WTC11 (cell line): ENCODE data around the gene SLC25A22. TPM values are rescaled to one million over a fixed set of nuclear protein-coding genes. Genes with fewer than 3 reads are reported as not detected.

ENCODE experiments used
- ATAC-seq: fragments of 200-7000 bp; cut with Tn5 transposase; 2 replicates; pipeline ENCODE4 v1.10.0; 2021; ENCODE audit warnings: mild to moderate bottlenecking, moderate library complexity
- CTCF ChIA-PET: fragments of 300-600 bp; sonication (Branson Sonifier 250); formaldehyde crosslinking; loops from one replicate; lab custom pipeline; 2021; ENCODE audit warnings: antibody characterized with exemption; lab: Charles Lee
- POLR2A ChIA-PET: fragments of 350-600 bp; sonication (Branson Sonifier 250); formaldehyde crosslinking; loops from one replicate; lab custom pipeline; 2021; ENCODE audit warnings: antibody characterized with exemption; lab: Charles Lee
- DNase-seq: peaks from one replicate; pipeline ENCODE4 v3.0.0; 2021; ENCODE audit warnings: low spot score
- H3K27ac Mint-ChIP-seq: 2 replicates; pipeline ENCODE4 v1.8.0; 2021; ENCODE audit warnings: mixed read lengths
- H3K27me3 Mint-ChIP-seq: 2 replicates; pipeline ENCODE4 v1.8.0; 2021; ENCODE audit warnings: low read depth, mild to moderate bottlenecking, moderate library complexity, mixed read lengths
- H3K36me3 Mint-ChIP-seq: 2 replicates; pipeline ENCODE4 v1.8.0; 2021; ENCODE audit warnings: mixed read lengths
- H3K4me1 Mint-ChIP-seq: 2 replicates; pipeline ENCODE4 v1.8.0; 2022; ENCODE audit warnings: mixed read lengths
- H3K4me3 Mint-ChIP-seq: 2 replicates; pipeline ENCODE4 v1.8.0; 2021; ENCODE audit warnings: mild to moderate bottlenecking, moderate library complexity, mixed read lengths
- H3K9me3 Mint-ChIP-seq: 2 replicates; pipeline ENCODE4 v1.8.0; 2021; ENCODE audit warnings: mixed read lengths
- CBFB ChIP-seq: sonication (generic); formaldehyde crosslinking; IDR thresholded peaks from 2 replicates; pipeline ENCODE4 v1.8.1; 2022; ENCODE audit warnings: mild to moderate bottlenecking, low read depth, missing genetic modification reagents
- ESRRA ChIP-seq: sonication (generic); formaldehyde crosslinking; IDR thresholded peaks from 2 replicates; pipeline ENCODE4 v1.8.1; 2022; ENCODE audit warnings: mild to moderate bottlenecking, missing genetic modification reagents, borderline replicate concordance
- FOXK1 ChIP-seq: sonication (generic); formaldehyde crosslinking; IDR thresholded peaks from 2 replicates; pipeline ENCODE4 v1.8.0; 2022; ENCODE audit warnings: mild to moderate bottlenecking, moderate library complexity, missing genetic modification reagents
- FOXP1 ChIP-seq: sonication (generic); formaldehyde crosslinking; IDR thresholded peaks from 2 replicates; pipeline ENCODE4 v1.8.0; 2022; ENCODE audit warnings: missing genetic modification reagents, mild to moderate bottlenecking, moderate library complexity, borderline replicate concordance
- NR1H2 ChIP-seq: sonication (generic); formaldehyde crosslinking; IDR thresholded peaks from 2 replicates; pipeline ENCODE4 v1.9.0; 2021; ENCODE audit warnings: mild to moderate bottlenecking, moderate library complexity, missing genetic modification reagents
- NR2C2 ChIP-seq: sonication (generic); formaldehyde crosslinking; IDR thresholded peaks from 2 replicates; pipeline ENCODE4 v1.8.0; 2022; ENCODE audit warnings: mild to moderate bottlenecking, missing genetic modification reagents
- SP1 ChIP-seq: sonication (generic); formaldehyde crosslinking; conservative IDR thresholded peaks from 2 replicates; pipeline ENCODE4 v1.8.1; 2022; ENCODE audit warnings: missing genetic modification reagents
- TEAD4 ChIP-seq: sonication (generic); formaldehyde crosslinking; IDR thresholded peaks from 2 replicates; pipeline ENCODE4 v1.8.0; 2022; ENCODE audit warnings: mild to moderate bottlenecking, missing genetic modification reagents
- ZNF232 ChIP-seq: sonication (generic); formaldehyde crosslinking; IDR thresholded peaks from 2 replicates; pipeline ENCODE4 v1.8.0; 2022; ENCODE audit warnings: mild to moderate bottlenecking, missing genetic modification reagents
- ZNF317 ChIP-seq: sonication (generic); formaldehyde crosslinking; IDR thresholded peaks from 2 replicates; pipeline ENCODE4 v1.8.1; 2023; ENCODE audit warnings: low read depth, mild to moderate bottlenecking, moderate library complexity, missing genetic modification reagents, borderline replicate concordance
- ZNF396 ChIP-seq: fragments of 250-450 bp; sonication (Bioruptor Pico); IDR thresholded peaks from 2 replicates; pipeline ENCODE4 v1.8.0; 2021; ENCODE audit warnings: mild to moderate bottlenecking, moderate library complexity, borderline replicate concordance
- total RNA-seq: library from RNA; stranded (reverse); gene quantifications from 3 replicates; pipeline ENCODE4 v1.2.3, GENCODE V29; 2021
- TF ChIP-seq, protein P1 (sequence below): sonication (generic); formaldehyde crosslinking; IDR thresholded peaks from 2 replicates; pipeline ENCODE4 v1.8.0; 2022; ENCODE audit warnings: missing genetic modification reagents
- TF ChIP-seq, protein P2 (sequence below): sonication (generic); formaldehyde crosslinking; IDR thresholded peaks from 2 replicates; pipeline ENCODE4 v1.8.1; 2023; ENCODE audit warnings: mild to moderate bottlenecking, moderate library complexity, missing genetic modification reagents
- TF ChIP-seq, protein P3 (sequence below): sonication (generic); formaldehyde crosslinking; IDR thresholded peaks from 2 replicates; pipeline ENCODE4 v1.8.0; 2023; ENCODE audit warnings: mild to moderate bottlenecking, missing genetic modification reagents
- TF ChIP-seq, protein P4 (sequence below): sonication (generic); formaldehyde crosslinking; IDR thresholded peaks from 2 replicates; pipeline ENCODE4 v1.8.1; 2023; ENCODE audit warnings: mild to moderate bottlenecking, missing genetic modification reagents, moderate library complexity
- TF ChIP-seq, protein P5 (sequence below): sonication (generic); formaldehyde crosslinking; IDR thresholded peaks from 2 replicates; pipeline ENCODE4 v1.8.0; 2022; ENCODE audit warnings: mild to moderate bottlenecking, missing genetic modification reagents
- TF ChIP-seq, protein P6 (sequence below): sonication (generic); formaldehyde crosslinking; IDR thresholded peaks from 2 replicates; pipeline ENCODE4 v1.8.1; 2022; ENCODE audit warnings: low read depth, missing genetic modification reagents, borderline replicate concordance

The SLC25A22 gene
- total RNA-seq, 1 experiment from 2014 or later: 44.8 TPM

DNA sequence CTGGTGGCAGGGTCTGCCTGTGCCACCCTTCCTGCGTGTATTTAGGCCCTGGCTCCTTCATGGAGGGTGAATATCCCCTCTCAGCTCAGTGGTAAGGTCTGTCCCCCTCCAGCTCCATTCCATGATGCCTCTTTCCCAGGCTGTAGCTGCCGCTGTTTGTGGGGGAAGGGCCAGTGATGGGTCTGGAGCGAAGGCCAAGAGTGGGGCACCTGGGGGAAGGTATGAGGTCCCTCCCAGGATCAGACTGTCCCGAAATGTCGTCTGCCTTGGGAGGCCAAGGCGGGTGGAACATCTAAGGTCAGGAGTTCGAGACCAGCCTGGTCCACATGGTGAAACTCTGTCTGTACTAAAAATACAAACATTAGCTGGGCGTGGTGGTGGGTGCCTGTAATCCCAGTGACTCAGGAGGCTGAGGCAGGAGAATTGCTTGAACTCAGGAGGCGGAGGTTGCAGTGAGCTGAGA, 35.8 kb upstream of the SLC25A22 start:
- H3K4me3 Mint-ChIP-seq: peak overlapping the region; percentile 73
- H3K9me3 Mint-ChIP-seq: no peaks in the 10 kb centered on the region
- ATAC-seq (no peak), DNase-seq (no peak)
- POLR2A ChIA-PET: interaction anchor here (1.0 to 2.3 kb wide), 2 partner anchors 9 to 10 kb away, joined by 4 to 6 read pairs; partner anchors contain the start of genes POLR2L and TSPAN4
- H3K36me3 Mint-ChIP-seq: peaks cover 4% of the 10 kb centered on the region
- H3K27me3 Mint-ChIP-seq: peaks cover 22% of the 10 kb centered on the region
- H3K27ac Mint-ChIP-seq: no peak overlapping the region
- H3K4me1 Mint-ChIP-seq: peaks cover 32% of the 10 kb centered on the region
- TF ChIP-seq FOXP1 (CRISPR knock-in tag) (no peak), NR1H2 (CRISPR knock-in tag) (no peak), ZNF396 (CRISPR knock-in tag) (no peak)
- TF ChIP-seq, protein P1, sequence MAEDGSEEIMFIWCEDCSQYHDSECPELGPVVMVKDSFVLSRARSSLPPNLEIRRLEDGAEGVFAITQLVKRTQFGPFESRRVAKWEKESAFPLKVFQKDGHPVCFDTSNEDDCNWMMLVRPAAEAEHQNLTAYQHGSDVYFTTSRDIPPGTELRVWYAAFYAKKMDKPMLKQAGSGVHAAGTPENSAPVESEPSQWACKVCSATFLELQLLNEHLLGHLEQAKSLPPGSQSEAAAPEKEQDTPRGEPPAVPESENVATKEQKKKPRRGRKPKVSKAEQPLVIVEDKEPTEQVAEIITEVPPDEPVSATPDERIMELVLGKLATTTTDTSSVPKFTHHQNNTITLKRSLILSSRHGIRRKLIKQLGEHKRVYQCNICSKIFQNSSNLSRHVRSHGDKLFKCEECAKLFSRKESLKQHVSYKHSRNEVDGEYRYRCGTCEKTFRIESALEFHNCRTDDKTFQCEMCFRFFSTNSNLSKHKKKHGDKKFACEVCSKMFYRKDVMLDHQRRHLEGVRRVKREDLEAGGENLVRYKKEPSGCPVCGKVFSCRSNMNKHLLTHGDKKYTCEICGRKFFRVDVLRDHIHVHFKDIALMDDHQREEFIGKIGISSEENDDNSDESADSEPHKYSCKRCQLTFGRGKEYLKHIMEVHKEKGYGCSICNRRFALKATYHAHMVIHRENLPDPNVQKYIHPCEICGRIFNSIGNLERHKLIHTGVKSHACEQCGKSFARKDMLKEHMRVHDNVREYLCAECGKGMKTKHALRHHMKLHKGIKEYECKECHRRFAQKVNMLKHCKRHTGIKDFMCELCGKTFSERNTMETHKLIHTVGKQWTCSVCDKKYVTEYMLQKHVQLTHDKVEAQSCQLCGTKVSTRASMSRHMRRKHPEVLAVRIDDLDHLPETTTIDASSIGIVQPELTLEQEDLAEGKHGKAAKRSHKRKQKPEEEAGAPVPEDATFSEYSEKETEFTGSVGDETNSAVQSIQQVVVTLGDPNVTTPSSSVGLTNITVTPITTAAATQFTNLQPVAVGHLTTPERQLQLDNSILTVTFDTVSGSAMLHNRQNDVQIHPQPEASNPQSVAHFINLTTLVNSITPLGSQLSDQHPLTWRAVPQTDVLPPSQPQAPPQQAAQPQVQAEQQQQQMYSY: peak; percentile 93
- TF ChIP-seq, all 79 proteins: peak for 1
- CTCF ChIA-PET: interaction anchor here (1.0 to 7.7 kb wide), 6 partner anchors 8 to 88 kb away, joined by 3 to 82 read pairs (median 4); partner anchors contain the start of genes POLR2L and TSPAN4

DNA sequence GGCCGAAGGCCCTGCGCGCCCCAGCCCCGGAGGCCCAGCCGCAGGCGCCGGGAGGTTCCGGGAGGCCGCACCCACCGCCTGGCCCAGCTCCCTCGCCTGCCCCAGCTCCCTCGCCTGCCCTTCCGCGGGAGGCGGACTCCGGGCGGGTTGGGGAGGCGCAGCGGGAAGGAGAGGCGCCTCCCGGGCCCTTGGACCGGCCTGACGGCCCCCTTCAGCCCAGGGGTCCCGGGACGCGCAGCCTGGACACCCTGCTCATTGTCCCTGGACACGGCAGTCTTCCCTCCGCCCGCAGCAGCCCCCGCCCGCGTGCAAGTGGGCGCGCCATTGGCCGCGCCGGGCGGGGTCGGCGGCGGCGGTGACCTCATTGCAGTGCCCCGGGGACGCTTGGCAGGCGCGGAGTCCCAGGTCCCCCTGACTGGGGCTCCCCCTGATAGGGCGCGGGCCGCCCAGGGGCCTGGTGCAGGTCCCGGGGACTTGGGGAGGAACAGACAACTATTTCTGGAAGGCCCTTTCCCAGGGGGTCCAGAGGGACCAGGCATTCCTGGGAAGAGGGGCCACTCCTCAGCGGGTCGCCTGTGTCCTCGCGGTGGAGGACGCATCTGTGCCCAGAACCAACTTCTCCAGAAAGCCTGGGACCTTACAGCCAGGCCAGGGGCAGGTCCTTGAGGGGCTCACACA, 35.2 kb upstream of the SLC25A22 start:
- ATAC-seq (no peak), DNase-seq (no peak)
- ChIA-PET CTCF (interaction anchor here (1.0 to 7.7 kb wide), 6 partner anchors 9 to 89 kb away, joined by 3 to 82 read pairs (median 4); partner anchors contain the start of genes POLR2L and TSPAN4), POLR2A (interaction anchor here (0.9 to 2.3 kb wide), 4 partner anchors 9 to 24 kb away, joined by 3 to 6 read pairs (median 4); partner anchors contain the start of genes PNPLA2, POLR2L, RPLP2 and TSPAN4)
- Mint-ChIP-seq H3K36me3 (no peaks in the 10 kb centered on the region), H3K4me3 (peak overlapping the region; percentile 73), H3K27ac (no peak overlapping the region), H3K9me3 (no peaks in the 10 kb centered on the region), H3K4me1 (peaks cover 33% of the 10 kb centered on the region), H3K27me3 (peaks cover 25% of the 10 kb centered on the region)
- TF ChIP-seq CBFB: no peak
- TF ChIP-seq, protein P2, sequence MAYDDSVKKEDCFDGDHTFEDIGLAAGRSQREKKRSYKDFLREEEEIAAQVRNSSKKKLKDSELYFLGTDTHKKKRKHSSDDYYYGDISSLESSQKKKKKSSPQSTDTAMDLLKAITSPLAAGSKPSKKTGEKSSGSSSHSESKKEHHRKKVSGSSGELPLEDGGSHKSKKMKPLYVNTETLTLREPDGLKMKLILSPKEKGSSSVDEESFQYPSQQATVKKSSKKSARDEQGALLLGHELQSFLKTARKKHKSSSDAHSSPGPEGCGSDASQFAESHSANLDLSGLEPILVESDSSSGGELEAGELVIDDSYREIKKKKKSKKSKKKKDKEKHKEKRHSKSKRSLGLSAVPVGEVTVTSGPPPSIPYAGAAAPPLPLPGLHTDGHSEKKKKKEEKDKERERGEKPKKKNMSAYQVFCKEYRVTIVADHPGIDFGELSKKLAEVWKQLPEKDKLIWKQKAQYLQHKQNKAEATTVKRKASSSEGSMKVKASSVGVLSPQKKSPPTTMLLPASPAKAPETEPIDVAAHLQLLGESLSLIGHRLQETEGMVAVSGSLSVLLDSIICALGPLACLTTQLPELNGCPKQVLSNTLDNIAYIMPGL (CRISPR knock-in tag): peak; percentile 28; the same call in 1 of the 2 replicates
- TF ChIP-seq, all 79 proteins: peak for 1

DNA sequence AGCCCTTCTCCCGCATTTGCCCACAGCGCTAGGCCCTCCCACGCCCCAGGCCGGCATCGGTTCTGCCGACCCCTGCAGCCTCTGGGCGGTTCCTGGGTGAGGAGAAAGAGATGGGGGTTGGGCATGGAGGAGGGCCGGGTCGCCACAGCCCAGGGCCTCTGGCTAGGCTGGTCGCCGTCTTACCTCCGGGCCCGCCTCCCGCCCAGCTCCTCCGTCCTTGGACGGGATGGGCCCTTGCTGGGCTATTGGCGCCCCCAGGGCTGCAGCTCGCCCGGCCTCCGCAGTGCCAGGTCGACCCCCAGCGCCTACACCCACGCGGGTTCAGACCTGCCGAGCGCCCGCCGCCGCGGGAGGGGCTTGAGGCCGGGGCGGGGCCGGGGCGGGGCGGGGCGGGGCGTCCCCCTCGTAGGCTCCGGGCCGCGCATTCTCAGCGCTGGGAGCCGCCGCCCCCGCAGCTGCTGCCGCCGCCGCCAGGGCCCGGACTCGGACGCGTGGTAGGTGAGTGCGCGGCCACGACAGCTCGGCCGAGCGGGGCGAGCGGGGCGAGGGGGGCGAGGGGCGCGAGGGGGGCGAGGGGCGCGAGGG, 34.5 kb upstream of the SLC25A22 start, which contains the start of gene CD151:
Gene CD151, plus strand, starts transcription at position 424 of the 585 bp plus-strand sequence. CDS start 3,118 bp downstream, outside the sequence.
- H3K36me3 Mint-ChIP-seq: no peaks in the 10 kb centered on the region
- peak; percentile 70 for DNase-seq
- H3K4me1 Mint-ChIP-seq: peaks cover 39% of the 10 kb centered on the region
- peak within 1 kb of the TSS; percentile 73 for H3K4me3 Mint-ChIP-seq
- ATAC-seq: peak; percentile 33
- peaks cover 31% of the 10 kb centered on the region for H3K27me3 Mint-ChIP-seq
- POLR2A ChIA-PET: interaction anchor here (0.9 to 3.8 kb wide), 4 partner anchors 10 to 23 kb away, joined by 3 to 35 read pairs (median 5); partner anchors contain the start of genes PNPLA2, POLR2L, RPLP2 and TSPAN4
- CTCF ChIA-PET: interaction anchor here (0.6 to 7.7 kb wide), 4 partner anchors 10 to 92 kb away, joined by 3 to 82 read pairs (median 6); partner anchors contain the start of genes AP2A2, POLR2L and TSPAN4
- H3K9me3 Mint-ChIP-seq: no peaks in the 10 kb centered on the region
- no peak within 1 kb of the TSS for H3K27ac Mint-ChIP-seq
- peak; percentile 49; the same call in 1 of the 2 replicates for TF ChIP-seq SP1
- TF ChIP-seq, protein P3, sequence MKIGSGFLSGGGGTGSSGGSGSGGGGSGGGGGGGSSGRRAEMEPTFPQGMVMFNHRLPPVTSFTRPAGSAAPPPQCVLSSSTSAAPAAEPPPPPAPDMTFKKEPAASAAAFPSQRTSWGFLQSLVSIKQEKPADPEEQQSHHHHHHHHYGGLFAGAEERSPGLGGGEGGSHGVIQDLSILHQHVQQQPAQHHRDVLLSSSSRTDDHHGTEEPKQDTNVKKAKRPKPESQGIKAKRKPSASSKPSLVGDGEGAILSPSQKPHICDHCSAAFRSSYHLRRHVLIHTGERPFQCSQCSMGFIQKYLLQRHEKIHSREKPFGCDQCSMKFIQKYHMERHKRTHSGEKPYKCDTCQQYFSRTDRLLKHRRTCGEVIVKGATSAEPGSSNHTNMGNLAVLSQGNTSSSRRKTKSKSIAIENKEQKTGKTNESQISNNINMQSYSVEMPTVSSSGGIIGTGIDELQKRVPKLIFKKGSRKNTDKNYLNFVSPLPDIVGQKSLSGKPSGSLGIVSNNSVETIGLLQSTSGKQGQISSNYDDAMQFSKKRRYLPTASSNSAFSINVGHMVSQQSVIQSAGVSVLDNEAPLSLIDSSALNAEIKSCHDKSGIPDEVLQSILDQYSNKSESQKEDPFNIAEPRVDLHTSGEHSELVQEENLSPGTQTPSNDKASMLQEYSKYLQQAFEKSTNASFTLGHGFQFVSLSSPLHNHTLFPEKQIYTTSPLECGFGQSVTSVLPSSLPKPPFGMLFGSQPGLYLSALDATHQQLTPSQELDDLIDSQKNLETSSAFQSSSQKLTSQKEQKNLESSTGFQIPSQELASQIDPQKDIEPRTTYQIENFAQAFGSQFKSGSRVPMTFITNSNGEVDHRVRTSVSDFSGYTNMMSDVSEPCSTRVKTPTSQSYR: peak; percentile 87; the same call in 1 of the 2 replicates
- TF ChIP-seq, protein P4, sequence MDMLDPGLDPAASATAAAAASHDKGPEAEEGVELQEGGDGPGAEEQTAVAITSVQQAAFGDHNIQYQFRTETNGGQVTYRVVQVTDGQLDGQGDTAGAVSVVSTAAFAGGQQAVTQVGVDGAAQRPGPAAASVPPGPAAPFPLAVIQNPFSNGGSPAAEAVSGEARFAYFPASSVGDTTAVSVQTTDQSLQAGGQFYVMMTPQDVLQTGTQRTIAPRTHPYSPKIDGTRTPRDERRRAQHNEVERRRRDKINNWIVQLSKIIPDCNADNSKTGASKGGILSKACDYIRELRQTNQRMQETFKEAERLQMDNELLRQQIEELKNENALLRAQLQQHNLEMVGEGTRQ: no peak
- no peak for TF ChIP-seq ZNF317 (CRISPR knock-in tag)
- TF ChIP-seq, protein P5, sequence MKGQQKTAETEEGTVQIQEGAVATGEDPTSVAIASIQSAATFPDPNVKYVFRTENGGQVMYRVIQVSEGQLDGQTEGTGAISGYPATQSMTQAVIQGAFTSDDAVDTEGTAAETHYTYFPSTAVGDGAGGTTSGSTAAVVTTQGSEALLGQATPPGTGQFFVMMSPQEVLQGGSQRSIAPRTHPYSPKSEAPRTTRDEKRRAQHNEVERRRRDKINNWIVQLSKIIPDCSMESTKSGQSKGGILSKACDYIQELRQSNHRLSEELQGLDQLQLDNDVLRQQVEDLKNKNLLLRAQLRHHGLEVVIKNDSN (CRISPR knock-in tag): no peak
- TF ChIP-seq ESRRA (CRISPR knock-in tag): no peak
- TF ChIP-seq NR2C2: no peak
- 0 out of 2 replicates have a peak, but pooled peaks have one; percentile 36 for TF ChIP-seq FOXK1 (CRISPR knock-in tag)
- no peak for TF ChIP-seq TEAD4 (CRISPR knock-in tag)
- TF ChIP-seq, protein P6, sequence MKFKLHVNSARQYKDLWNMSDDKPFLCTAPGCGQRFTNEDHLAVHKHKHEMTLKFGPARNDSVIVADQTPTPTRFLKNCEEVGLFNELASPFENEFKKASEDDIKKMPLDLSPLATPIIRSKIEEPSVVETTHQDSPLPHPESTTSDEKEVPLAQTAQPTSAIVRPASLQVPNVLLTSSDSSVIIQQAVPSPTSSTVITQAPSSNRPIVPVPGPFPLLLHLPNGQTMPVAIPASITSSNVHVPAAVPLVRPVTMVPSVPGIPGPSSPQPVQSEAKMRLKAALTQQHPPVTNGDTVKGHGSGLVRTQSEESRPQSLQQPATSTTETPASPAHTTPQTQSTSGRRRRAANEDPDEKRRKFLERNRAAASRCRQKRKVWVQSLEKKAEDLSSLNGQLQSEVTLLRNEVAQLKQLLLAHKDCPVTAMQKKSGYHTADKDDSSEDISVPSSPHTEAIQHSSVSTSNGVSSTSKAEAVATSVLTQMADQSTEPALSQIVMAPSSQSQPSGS (CRISPR knock-in tag): no peak
- TF ChIP-seq ZNF232: no peak
